BE2C (cell line): ENCODE results near the gene DENND1A.
"Not testable (repeated sequence)": the region's sequence is repeated elsewhere in the genome, so short reads cannot be mapped to it uniquely, and the experiment has no call there.

ENCODE experiments used
- DNase-seq: peaks from one replicate; pipeline ENCODE4 v3.0.0-alpha.2; 2020
- H3K27me3 ChIP-seq: fragments of 250-450 bp; sonication (Bioruptor Pico); 2 replicates; pipeline ENCODE4 v1.5.1; 2020; ENCODE audit warnings: mild to moderate bottlenecking
- H3K36me3 ChIP-seq: fragments of 250-450 bp; sonication (Bioruptor Pico); 2 replicates; pipeline ENCODE4 v1.5.1; 2020; ENCODE audit warnings: mild to moderate bottlenecking
- H3K4me1 ChIP-seq: fragments of 250-450 bp; sonication (Bioruptor Pico); 2 replicates; pipeline ENCODE4 v1.5.1; 2020
- H3K4me3 ChIP-seq: 2 replicates; pipeline ENCODE4 v1.5.1; 2011; ENCODE audit warnings: low read depth, low read length
- H3K9me3 ChIP-seq: fragments of 250-450 bp; sonication (Bioruptor Pico); 2 replicates; pipeline ENCODE4 v1.5.1; 2020
- CTCF ChIP-seq: IDR thresholded peaks from 2 replicates; pipeline ENCODE4 v1.5.1; 2012; ENCODE audit warnings: mild to moderate bottlenecking, low read depth, low read length

Gene DENND1A

GRCh38 chr9:123335986-123336329, 594.0 kb downstream of the DENND1A start:
- DNase-seq, result no peak
- Histone ChIP-seq H3K4me1 (no peaks in the 10 kb centered on the region; the same call in 1 of the 2 replicates), H3K9me3 (no peaks in the 10 kb centered on the region), H3K36me3 (no peaks in the 10 kb centered on the region), H3K27me3 (no peaks in the 10 kb centered on the region), H3K4me3 (no peak overlapping the region)
- TF ChIP-seq CTCF, result no peak

GRCh38 chr9:123335193-123335985, 594.5 kb downstream of the DENND1A start:
- H3K27me3 ChIP-seq, result no peaks in the 10 kb centered on the region
- no peaks in the 10 kb centered on the region for H3K36me3 ChIP-seq
- no peak for DNase-seq
- H3K4me1 ChIP-seq, result no peaks in the 10 kb centered on the region; the same call in 1 of the 2 replicates
- no peak for TF ChIP-seq CTCF
- no peak overlapping the region for H3K4me3 ChIP-seq
- H3K9me3 ChIP-seq, result no peaks in the 10 kb centered on the region

GRCh38 chr9:123334639-123335038, 595.3 kb downstream of the DENND1A start:
- no peak overlapping the region for H3K4me3 ChIP-seq
- no peaks in the 10 kb centered on the region for H3K36me3 ChIP-seq
- H3K9me3 ChIP-seq, result no peaks in the 10 kb centered on the region
- H3K27me3 ChIP-seq, result no peaks in the 10 kb centered on the region
- TF ChIP-seq CTCF, result no peak
- no peaks in the 10 kb centered on the region; the same call in 1 of the 2 replicates for H3K4me1 ChIP-seq
- no peak for DNase-seq

GRCh38 chr9:123333058-123333669, 596.8 kb downstream of the DENND1A start:
- H3K9me3 ChIP-seq, DNase-seq, H3K27me3 ChIP-seq, H3K4me3 ChIP-seq, H3K4me1 ChIP-seq, H3K36me3 ChIP-seq: not testable (repeated sequence)

- no peaks in the 10 kb centered on the region for H3K36me3 ChIP-seq
- no peaks in the 10 kb centered on the region for H3K9me3 ChIP-seq
- TF ChIP-seq CTCF, result no peak
- H3K4me3 ChIP-seq, result no peak overlapping the region
- DNase-seq, result no peak
- H3K4me1 ChIP-seq, result no peaks in the 10 kb centered on the region; the same call in 1 of the 2 replicates
- H3K27me3 ChIP-seq, result no peaks in the 10 kb centered on the region
Observed at GRCh38 chr9:123331346-123332060, 598.4 kb downstream of the DENND1A start.
